Inferior parietal cortex (tissue), 1 donor: Measurements from ENCODE around the gene KLHDC8B.
"Not testable (repeated sequence)": the region's sequence is repeated elsewhere in the genome, so short reads cannot be mapped to it uniquely, and the experiment has no call there.

Experiments
- DNase-seq: peaks from one replicate; pipeline ENCODE4 v3.0.0-alpha.2; 2016; ENCODE audit errors: extremely low spot score

Gene KLHDC8B

GRCh38 chr3:49183873-49184272, 12.5 kb downstream of the KLHDC8B start:
- no peak for DNase-seq

DNA sequence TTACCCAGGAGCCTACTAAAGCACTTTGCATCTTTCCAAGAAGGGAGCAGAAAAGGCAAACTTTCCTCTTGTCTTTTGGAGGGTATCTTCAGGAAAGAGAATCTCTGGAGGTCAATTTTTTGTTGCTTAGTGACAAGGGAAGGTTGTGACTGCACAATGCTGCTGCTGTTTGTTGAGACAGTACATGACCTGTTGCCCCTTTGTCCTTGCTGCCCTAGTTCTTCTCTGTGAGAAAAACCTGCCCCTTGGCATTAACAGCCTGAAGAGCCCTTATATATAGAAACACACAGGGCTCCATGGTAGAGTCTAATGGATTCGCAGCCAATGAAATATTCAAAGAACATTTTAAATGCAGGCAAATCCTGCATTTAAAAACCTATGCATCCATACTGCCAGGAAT, 20.3 kb downstream of the KLHDC8B start:
- no peak for DNase-seq

- no peak for DNase-seq
Observed at GRCh38 chr3:49198161-49198560, 26.8 kb downstream of the KLHDC8B start.

- no peak for DNase-seq
Observed at GRCh38 chr3:49198611-49199230, 27.3 kb downstream of the KLHDC8B start.

DNA sequence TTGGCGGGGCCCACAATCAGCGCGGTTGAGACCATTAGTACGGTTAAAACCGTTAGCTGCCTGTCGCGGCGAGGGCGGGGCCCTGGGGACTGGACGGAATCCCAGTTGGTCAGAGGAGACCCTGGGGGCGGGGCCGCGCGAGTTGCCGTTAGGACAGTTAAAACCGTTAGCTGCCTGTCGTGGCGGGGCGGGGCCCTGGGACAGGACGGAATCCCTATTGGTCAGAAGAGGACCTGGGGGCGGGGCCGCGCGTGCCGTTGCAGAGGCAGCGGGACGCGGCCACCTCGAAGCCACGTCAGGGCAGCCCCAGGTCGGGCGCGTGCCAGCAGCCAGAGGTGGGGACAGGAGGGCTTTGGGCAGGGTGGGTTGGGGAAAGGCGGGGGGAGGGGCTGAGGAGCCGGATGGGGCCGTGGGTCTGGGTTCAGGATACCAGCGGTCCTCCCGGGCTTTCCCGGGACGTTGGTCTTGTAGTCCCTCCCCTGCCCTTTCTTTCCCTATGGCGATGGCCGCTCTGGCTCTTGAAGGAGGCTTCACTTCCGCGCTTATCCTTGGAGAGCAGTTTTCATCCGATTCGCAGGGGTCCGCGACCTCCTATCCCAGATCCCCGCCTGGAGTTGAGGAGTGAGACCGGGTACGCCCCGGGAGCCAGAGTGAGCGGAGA, 28.0 kb downstream of the KLHDC8B start:
- no peak for DNase-seq

- DNase-seq: no peak
Observed at GRCh38 chr3:49199900-49200281, 28.5 kb downstream of the KLHDC8B start.

DNA sequence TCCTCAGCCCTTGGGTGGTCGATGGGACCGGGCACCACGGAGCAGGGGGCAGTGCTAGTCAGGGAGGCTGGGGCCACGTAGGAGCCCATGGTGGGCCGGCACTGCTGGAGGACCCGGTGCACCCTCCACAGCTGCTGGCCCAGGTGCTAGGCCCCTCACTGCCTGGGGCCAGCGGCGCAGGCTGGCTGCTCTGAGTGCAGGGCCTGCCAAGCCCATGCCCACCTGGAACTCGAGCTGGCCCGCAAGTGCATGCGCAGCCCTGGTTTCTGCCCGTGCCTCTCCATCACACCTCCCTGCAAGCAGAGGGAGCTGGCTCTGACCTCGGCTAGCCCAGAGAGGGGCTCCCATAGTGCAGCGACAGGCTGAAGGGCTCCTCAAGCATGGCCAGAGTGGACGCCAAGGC, 42.1 kb downstream of the KLHDC8B start:
- DNase-seq: no peak

GRCh38 chr3:49213998-49214397, 42.6 kb downstream of the KLHDC8B start:
- DNase-seq: no peak

GRCh38 chr3:49216687-49217086, 45.3 kb downstream of the KLHDC8B start:
- not testable (repeated sequence) for DNase-seq

DNA sequence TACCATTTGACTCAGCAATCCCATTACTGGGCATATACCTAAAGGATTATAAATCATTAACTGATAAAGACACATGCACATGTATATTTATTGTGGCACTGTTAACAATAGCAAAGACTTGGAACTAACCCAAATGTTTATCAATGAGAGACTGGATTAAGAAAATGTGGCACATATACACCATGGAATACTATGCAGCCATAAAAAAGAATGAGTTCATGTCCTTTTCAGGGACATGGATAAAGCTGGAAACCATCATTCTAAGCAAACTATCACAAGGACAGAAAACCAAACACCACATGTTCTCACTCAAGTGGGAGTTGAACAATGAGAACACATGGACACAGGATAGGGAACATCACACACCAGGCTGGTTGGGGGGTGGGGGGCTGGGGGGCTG, 45.7 kb downstream of the KLHDC8B start:
- not testable (repeated sequence) for DNase-seq

GRCh38 chr3:49217688-49218470, 46.5 kb downstream of the KLHDC8B start:
- no peak for DNase-seq

- peak; percentile 68 for DNase-seq
Observed at GRCh38 chr3:49218471-49218989, 47.1 kb downstream of the KLHDC8B start.

- DNase-seq: no peak
Observed at GRCh38 chr3:49219132-49219531, 47.7 kb downstream of the KLHDC8B start.

DNA sequence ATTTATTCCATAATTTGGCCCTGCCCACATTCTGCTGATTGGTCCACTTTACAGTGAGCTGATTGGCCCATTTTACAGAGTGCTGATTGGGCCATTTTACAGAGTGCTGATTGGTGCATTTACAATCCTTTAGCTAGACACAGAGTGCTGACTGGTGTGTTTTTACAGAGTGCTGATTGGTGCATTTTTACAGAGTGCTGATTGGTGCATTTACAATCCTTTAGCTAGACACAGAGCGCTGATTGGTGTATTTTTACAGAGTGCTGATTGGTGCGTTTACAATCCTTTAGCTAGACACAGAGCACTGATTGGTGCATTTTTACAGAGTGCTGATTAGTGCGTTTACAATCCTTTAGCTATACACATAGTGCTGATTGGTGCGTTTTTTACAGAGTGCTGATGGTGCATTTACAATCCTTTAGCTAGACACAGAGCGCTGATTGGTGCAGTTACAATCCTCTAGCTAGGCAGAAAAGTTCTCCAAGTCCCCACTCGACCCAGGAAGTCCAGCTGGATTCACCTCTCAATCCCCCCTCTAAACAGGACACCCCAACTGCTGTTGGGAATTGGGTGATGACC, 49.7 kb downstream of the KLHDC8B start:
- DNase-seq: not testable (repeated sequence)

- DNase-seq: no peak
Observed at GRCh38 chr3:49222002-49222401, 50.6 kb downstream of the KLHDC8B start.
